Activated naive CD4-positive, alpha-beta T cell treated with anti-CD3 and anti-CD28 coated beads, Interleukin-2, amount 10 ng/mL, durations not matched to agents 7 days and 5 days (primary cell): ENCODE results near the gene GAS7.

Experiments
- CTCF ChIA-PET: fragments of 350-600 bp; sonication (Branson Sonifier 250); formaldehyde crosslinking; loops from one replicate; lab custom pipeline; 2021; ENCODE audit warnings: antibody characterized with exemption; lab: Charles Lee
- DNase-seq: peaks from one replicate; pipeline ENCODE4 v3.0.0-alpha.2; 2020
- H3K27ac Mint-ChIP-seq: one replicate; pipeline ENCODE4 v1.8.0; 2021; ENCODE audit warnings: mild to moderate bottlenecking, moderate library complexity, mixed read lengths
- H3K27me3 Mint-ChIP-seq: one replicate; pipeline ENCODE4 v1.8.0; 2021; ENCODE audit warnings: mild to moderate bottlenecking, mixed read lengths
- H3K36me3 Mint-ChIP-seq: one replicate; pipeline ENCODE4 v1.8.0; 2021; ENCODE audit warnings: mixed read lengths
- H3K4me1 Mint-ChIP-seq: one replicate; pipeline ENCODE4 v1.8.0; 2021; ENCODE audit warnings: mixed read lengths
- H3K4me3 Mint-ChIP-seq: one replicate; pipeline ENCODE4 v1.8.0; 2021; ENCODE audit warnings: mild to moderate bottlenecking, moderate library complexity, mixed read lengths
- H3K9me3 Mint-ChIP-seq: one replicate; pipeline ENCODE4 v1.8.0; 2021; ENCODE audit warnings: mixed read lengths

The GAS7 gene

GRCh38 chr17:10198509-10199249, at the start of gene GAS7:
TSS of gene GAS7 (minus strand) at chr17:10198606.
- CTCF ChIA-PET: no interaction called here
- peaks cover 8% of the 10 kb centered on the region for H3K4me1 Mint-ChIP-seq
- H3K27me3 Mint-ChIP-seq: peaks cover 57% of the 10 kb centered on the region
- peaks cover 1% of the 10 kb centered on the region for H3K36me3 Mint-ChIP-seq
- peaks cover 14% of the 10 kb centered on the region for H3K9me3 Mint-ChIP-seq
- H3K27ac Mint-ChIP-seq: no peak within 1 kb of the TSS
- peak within 1 kb of the TSS; percentile 41 for H3K4me3 Mint-ChIP-seq
- DNase-seq: peak; percentile 45

DNA sequence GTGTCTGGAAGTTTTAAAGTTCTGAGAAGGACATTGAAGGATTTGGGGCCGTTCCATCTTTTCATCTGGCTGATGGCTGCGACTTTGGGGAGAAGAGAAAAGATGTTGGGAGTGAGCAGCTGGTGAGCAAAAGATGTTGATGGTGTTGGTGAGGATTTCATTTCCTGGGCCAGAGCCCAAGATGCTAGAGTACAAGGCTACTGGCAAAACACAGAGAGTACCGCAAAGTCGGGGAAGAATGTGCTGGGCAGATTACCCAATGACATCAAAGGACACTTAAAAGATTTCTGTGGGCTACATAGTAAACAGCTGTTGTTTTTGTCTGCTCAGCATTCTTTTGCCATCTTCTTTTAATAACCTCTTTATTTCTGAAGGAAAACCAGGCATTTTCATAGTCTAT, 49.4 kb upstream of the GAS7 start:
- CTCF ChIA-PET: no interaction called here
- Mint-ChIP-seq H3K4me1 (no peaks in the 10 kb centered on the region), H3K27me3 (no peaks in the 10 kb centered on the region), H3K36me3 (no peaks in the 10 kb centered on the region), H3K4me3 (no peak overlapping the region), H3K9me3 (peaks cover 3% of the 10 kb centered on the region), H3K27ac (no peak overlapping the region)
- DNase-seq: no peak

GRCh38 chr17:10243883-10244844, 45.8 kb upstream of the GAS7 start:
- no peaks in the 10 kb centered on the region for H3K4me1 Mint-ChIP-seq
- CTCF ChIA-PET: no interaction called here
- no peaks in the 10 kb centered on the region for H3K27me3 Mint-ChIP-seq
- DNase-seq: no peak
- no peak overlapping the region for H3K4me3 Mint-ChIP-seq
- peaks cover 8% of the 10 kb centered on the region for H3K9me3 Mint-ChIP-seq
- no peaks in the 10 kb centered on the region for H3K36me3 Mint-ChIP-seq
- no peak overlapping the region for H3K27ac Mint-ChIP-seq

GRCh38 chr17:10241781-10242180, 43.4 kb upstream of the GAS7 start:
- CTCF ChIA-PET: no interaction called here
- H3K4me1 Mint-ChIP-seq: no peaks in the 10 kb centered on the region
- DNase-seq: no peak

DNA sequence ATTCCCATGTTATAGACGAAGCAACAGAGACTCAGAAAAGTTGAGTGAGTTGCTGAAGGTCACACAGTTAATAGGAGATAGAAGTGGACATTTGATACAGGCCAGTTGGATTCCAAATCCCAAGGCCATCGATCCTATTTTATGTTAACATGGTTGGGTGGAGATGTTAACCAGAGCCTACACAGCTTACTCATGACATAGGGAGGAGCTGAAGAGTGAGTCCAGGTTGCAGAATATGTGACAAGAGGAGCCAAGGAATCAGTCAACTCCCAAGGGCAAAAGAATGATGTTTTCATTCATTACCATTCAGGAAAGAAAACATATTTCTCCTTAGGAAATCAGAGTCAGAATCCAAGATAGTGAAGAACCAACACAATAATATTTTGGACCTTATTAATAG, 40.3 kb upstream of the GAS7 start:
- H3K4me1 Mint-ChIP-seq: no peaks in the 10 kb centered on the region
- no peak overlapping the region for H3K27ac Mint-ChIP-seq
- CTCF ChIA-PET: no interaction called here
- no peak overlapping the region for H3K4me3 Mint-ChIP-seq
- DNase-seq: no peak
- H3K27me3 Mint-ChIP-seq: no peaks in the 10 kb centered on the region
- peaks cover 14% of the 10 kb centered on the region for H3K9me3 Mint-ChIP-seq
- no peaks in the 10 kb centered on the region for H3K36me3 Mint-ChIP-seq

More at GRCh38 chr17:10241781-10242180, 43.4 kb upstream of the GAS7 start:
- Mint-ChIP-seq H3K27me3 (no peaks in the 10 kb centered on the region), H3K9me3 (peaks cover 11% of the 10 kb centered on the region), H3K36me3 (no peaks in the 10 kb centered on the region), H3K4me3 (no peak overlapping the region), H3K27ac (no peak overlapping the region)

DNA sequence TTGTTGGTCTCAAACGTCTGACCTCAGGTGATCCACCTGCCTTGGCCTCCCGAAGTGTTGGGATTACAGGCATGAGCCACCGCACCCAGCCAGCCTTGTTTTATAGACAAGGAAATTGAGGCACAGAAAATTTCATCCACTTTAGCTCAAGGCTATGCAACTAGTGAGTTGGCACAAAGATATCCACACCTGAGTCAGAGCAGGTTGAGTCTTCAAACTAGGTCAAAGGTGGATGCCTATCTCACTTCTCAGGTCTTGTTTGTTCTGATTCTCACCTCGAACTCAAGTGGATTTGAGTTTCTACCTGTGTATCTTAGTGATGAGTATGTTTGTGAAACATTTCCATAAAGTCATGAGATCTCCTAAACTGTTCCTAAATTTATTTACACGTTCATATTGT, 35.6 kb upstream of the GAS7 start:
- H3K36me3 Mint-ChIP-seq: no peaks in the 10 kb centered on the region
- CTCF ChIA-PET: no interaction called here
- no peak overlapping the region for H3K27ac Mint-ChIP-seq

DNA sequence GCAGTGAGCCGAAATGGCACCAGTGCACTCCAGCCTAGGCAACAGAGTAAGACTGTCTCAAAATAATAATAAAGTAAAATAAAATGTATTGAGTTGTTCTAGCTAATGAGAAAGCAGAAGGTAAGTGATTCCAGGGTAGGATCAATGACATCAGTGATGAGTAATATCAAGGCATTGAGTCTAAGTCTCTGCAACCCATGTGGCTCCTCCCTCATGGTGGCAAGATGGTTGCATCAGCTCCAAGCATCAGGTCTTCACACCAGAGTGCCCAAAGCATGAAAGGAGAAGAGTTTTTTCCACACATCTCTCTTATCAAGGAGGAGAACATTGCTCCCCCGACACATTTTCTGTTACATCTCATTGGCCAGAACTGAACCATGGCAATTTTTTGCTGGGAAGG, 34.8 kb upstream of the GAS7 start:
- Mint-ChIP-seq H3K27me3 (no peaks in the 10 kb centered on the region), H3K27ac (no peak overlapping the region), H3K4me3 (no peak overlapping the region), H3K36me3 (no peaks in the 10 kb centered on the region), H3K4me1 (no peaks in the 10 kb centered on the region), H3K9me3 (peaks cover 16% of the 10 kb centered on the region)
- DNase-seq: no peak
- CTCF ChIA-PET: no interaction called here

More for the DNA sequence above, 35.6 kb upstream of the GAS7 start:
- Mint-ChIP-seq H3K4me3 (no peak overlapping the region), H3K27me3 (no peaks in the 10 kb centered on the region), H3K9me3 (peaks cover 16% of the 10 kb centered on the region), H3K4me1 (no peaks in the 10 kb centered on the region)
- no peak for DNase-seq

GRCh38 chr17:10229181-10229580, 30.8 kb upstream of the GAS7 start:
- no peaks in the 10 kb centered on the region for H3K27me3 Mint-ChIP-seq
- CTCF ChIA-PET: no interaction called here
- DNase-seq: no peak
- no peak overlapping the region for H3K27ac Mint-ChIP-seq
- H3K9me3 Mint-ChIP-seq: peaks cover 9% of the 10 kb centered on the region
- no peaks in the 10 kb centered on the region for H3K36me3 Mint-ChIP-seq
- no peak overlapping the region for H3K4me3 Mint-ChIP-seq
- H3K4me1 Mint-ChIP-seq: no peaks in the 10 kb centered on the region

DNA sequence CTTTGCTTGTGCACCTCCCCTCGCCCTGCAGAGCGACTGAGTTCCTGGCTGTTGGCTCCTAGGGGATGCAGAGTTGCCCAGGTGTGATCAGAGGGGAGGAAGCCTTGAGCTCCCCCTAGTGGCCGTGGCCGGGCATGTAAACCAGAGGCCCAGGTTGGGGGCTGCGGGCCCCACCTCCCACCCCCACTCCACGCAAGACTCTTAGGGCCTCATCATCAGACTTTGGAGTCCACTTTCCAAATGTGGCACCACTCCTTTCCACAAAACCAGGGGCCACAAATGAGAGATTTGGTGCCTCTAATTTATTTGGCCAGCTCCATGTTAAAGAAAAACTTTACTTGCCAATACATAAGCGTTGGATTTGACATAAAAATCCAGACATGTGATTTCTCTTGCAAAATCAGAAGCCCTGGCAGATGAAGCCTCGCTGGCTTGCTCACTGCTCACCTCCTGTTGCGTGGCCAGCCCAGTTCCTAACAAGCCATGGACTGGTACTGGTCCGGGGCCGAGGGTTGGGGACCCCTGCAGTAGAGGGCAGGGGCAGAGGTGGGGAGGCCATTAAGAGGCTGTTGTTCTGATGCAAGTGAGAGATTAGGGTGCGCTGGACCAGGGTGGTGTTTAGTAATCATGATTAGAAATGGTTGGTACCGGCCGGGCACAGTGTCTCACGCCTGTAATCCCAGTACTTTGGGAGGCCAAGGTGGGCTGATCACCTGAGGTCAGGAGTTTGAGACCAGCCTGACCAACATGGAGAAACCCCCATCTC, 28.7 kb upstream of the GAS7 start:
- Mint-ChIP-seq H3K36me3 (no peaks in the 10 kb centered on the region), H3K27me3 (no peaks in the 10 kb centered on the region), H3K9me3 (peaks cover 6% of the 10 kb centered on the region), H3K4me1 (no peaks in the 10 kb centered on the region), H3K27ac (no peak overlapping the region), H3K4me3 (no peak overlapping the region)
- CTCF ChIA-PET: interaction anchor here (1.1 to 2.1 kb wide), 5 partner anchors 22 to 303 kb away, joined by 3 to 9 read pairs (median 4); no protein-coding TSS in a partner anchor
- peak; percentile 50 for DNase-seq

GRCh38 chr17:10224582-10225195, 26.3 kb upstream of the GAS7 start:
- no peak overlapping the region for H3K4me3 Mint-ChIP-seq
- H3K27ac Mint-ChIP-seq: no peak overlapping the region
- no peaks in the 10 kb centered on the region for H3K4me1 Mint-ChIP-seq
- H3K36me3 Mint-ChIP-seq: no peaks in the 10 kb centered on the region
- H3K9me3 Mint-ChIP-seq: peaks cover 7% of the 10 kb centered on the region
- no peak for DNase-seq
- CTCF ChIA-PET: no interaction called here
- peaks cover 4% of the 10 kb centered on the region for H3K27me3 Mint-ChIP-seq

DNA sequence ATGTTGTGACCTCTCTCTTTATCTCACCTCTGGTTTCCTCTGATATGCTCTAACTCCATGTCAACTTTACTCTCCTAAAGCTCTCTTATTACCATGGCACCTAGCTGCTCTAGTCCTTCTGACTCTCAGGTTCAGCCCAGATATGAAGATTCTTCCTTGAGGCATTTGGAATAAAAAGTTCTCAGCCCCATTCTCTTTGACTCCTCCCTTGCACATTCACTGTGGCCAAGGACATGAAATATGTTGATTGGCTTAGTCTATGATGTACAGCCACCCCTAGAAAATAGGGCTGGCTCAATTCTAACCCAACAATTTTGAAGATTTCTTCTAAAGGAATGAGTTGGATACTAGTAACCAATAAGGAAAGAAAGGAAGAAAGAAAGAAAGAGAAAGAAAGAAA, 20.8 kb upstream of the GAS7 start:
- H3K36me3 Mint-ChIP-seq: no peaks in the 10 kb centered on the region
- H3K9me3 Mint-ChIP-seq: peaks cover 16% of the 10 kb centered on the region
- H3K4me1 Mint-ChIP-seq: no peaks in the 10 kb centered on the region
- no peak for DNase-seq
- H3K4me3 Mint-ChIP-seq: no peak overlapping the region
- H3K27me3 Mint-ChIP-seq: peaks cover 4% of the 10 kb centered on the region
- H3K27ac Mint-ChIP-seq: no peak overlapping the region
- CTCF ChIA-PET: no interaction called here

- no peak for DNase-seq
Measured at GRCh38 chr17:10217916-10218315, 19.5 kb upstream of the GAS7 start.

GRCh38 chr17:10216213-10216938, 18.0 kb upstream of the GAS7 start:
- Mint-ChIP-seq H3K27ac (no peak overlapping the region), H3K36me3 (no peaks in the 10 kb centered on the region), H3K4me3 (no peak overlapping the region), H3K4me1 (no peaks in the 10 kb centered on the region), H3K9me3 (peaks cover 19% of the 10 kb centered on the region), H3K27me3 (peaks cover 3% of the 10 kb centered on the region)
- DNase-seq: no peak
- CTCF ChIA-PET: no interaction called here

More at GRCh38 chr17:10217916-10218315, 19.5 kb upstream of the GAS7 start:
- Mint-ChIP-seq H3K9me3 (peaks cover 18% of the 10 kb centered on the region), H3K27me3 (peaks cover 4% of the 10 kb centered on the region), H3K27ac (no peak overlapping the region), H3K36me3 (no peaks in the 10 kb centered on the region), H3K4me3 (no peak overlapping the region), H3K4me1 (no peaks in the 10 kb centered on the region)
- CTCF ChIA-PET: interaction anchor here (0.6 kb wide), 1 partner anchor 1365 kb away, joined by 4 read pairs; no protein-coding TSS in a partner anchor
